ENCODE measurements around the gene ACAP3.

ACAP3 gene

DNA sequence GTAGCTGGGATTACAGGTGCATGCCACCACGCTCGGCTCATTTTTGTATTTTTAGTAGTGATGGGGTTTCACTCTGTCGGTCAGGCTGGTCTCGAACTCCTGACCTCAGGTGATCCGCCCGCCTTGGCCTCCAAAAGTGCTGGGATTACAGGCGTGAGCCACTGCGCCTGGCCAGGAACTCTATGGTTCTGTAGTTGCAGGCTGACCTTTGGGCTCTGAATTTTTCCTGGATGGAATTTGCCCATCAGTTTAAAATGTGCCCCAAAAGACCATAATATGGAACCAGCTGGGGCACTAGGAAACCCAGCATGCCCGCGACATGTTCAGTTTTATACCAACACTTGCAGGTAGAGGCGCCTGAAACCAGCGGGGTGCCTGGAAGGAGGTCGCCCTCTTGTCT, 29.1 kb downstream of the ACAP3 start:
- no peak for DNase-seq
- H3K4me3 ChIP-seq (ENCODE audit: low read length) = no peak overlapping the region
- H3K4me1 ChIP-seq (ENCODE audit: low read length) = no peaks in the 10 kb centered on the region
- no peaks in the 10 kb centered on the region for H3K9me2 ChIP-seq (replicated peaks; ENCODE audit: insufficient read depth, low read length)
- H3K9me3 ChIP-seq (replicated peaks; ENCODE audit: insufficient read depth, low read length) = no peaks in the 10 kb centered on the region
- H4K20me1 ChIP-seq (ENCODE audit: insufficient read depth, low read length) = no peaks in the 10 kb centered on the region
- no peak overlapping the region for H3K27ac ChIP-seq (ENCODE audit: low read length)
- H2AFZ ChIP-seq (ENCODE audit: low read length) = no peak overlapping the region
- H3K79me2 ChIP-seq (ENCODE audit: low read length) = no peaks in the 10 kb centered on the region
- no peaks in the 10 kb centered on the region for H3F3A ChIP-seq (ENCODE audit: insufficient read depth, low read length)
- H3K4me2 ChIP-seq (ENCODE audit: low read depth, low read length) = no peak overlapping the region
- no peaks in the 10 kb centered on the region for H3K36me3 ChIP-seq (replicated peaks; ENCODE audit: insufficient read depth, low read length)
- peaks cover 35% of the 10 kb centered on the region for H3K27me3 ChIP-seq (replicated peaks; ENCODE audit: insufficient read depth, low read length)
- no peak for TF ChIP-seq CTCF (IDR thresholded peaks at IDR 0.05; ENCODE audit: low read length)
- TF ChIP-seq EZH2phosphoT487 (IDR thresholded peaks at IDR 0.05; ENCODE audit: low read length) = no peak
- no peak for TF ChIP-seq EZH2 (optimal IDR thresholded peaks at IDR 0.05; ENCODE audit: low read depth, low read length)
- no peak overlapping the region for H3K9ac ChIP-seq (ENCODE audit: low read length)

- TF ChIP-seq CTCF (IDR thresholded peaks at IDR 0.05; ENCODE audit: low read length) (no peak), EZH2 (optimal IDR thresholded peaks at IDR 0.05; ENCODE audit: low read depth, low read length) (no peak), EZH2phosphoT487 (IDR thresholded peaks at IDR 0.05; ENCODE audit: low read length) (no peak)
- Histone ChIP-seq H4K20me1 (ENCODE audit: insufficient read depth, low read length) (no peaks in the 10 kb centered on the region), H3K9ac (ENCODE audit: low read length) (no peak overlapping the region), H3K36me3 (replicated peaks; ENCODE audit: insufficient read depth, low read length) (no peaks in the 10 kb centered on the region), H2AFZ (ENCODE audit: low read length) (no peak overlapping the region), H3F3A (ENCODE audit: insufficient read depth, low read length) (no peaks in the 10 kb centered on the region), H3K9me2 (replicated peaks; ENCODE audit: insufficient read depth, low read length) (no peaks in the 10 kb centered on the region), H3K4me1 (ENCODE audit: low read length) (peaks cover 10% of the 10 kb centered on the region), H3K27ac (ENCODE audit: low read length) (no peak overlapping the region), H3K79me2 (ENCODE audit: low read length) (peaks cover 25% of the 10 kb centered on the region), H3K9me3 (replicated peaks; ENCODE audit: insufficient read depth, low read length) (no peaks in the 10 kb centered on the region), H3K27me3 (replicated peaks; ENCODE audit: insufficient read depth, low read length) (peaks cover 11% of the 10 kb centered on the region), H3K4me3 (ENCODE audit: low read length) (no peak overlapping the region), H3K4me2 (ENCODE audit: low read depth, low read length) (no peak overlapping the region)
- no peak for DNase-seq
These were observed 31.9 kb downstream of the ACAP3 start for GRCh38 chr1:1275836-1276235.

GRCh38 chr1:1274931-1275431, 32.7 kb downstream of the ACAP3 start:
- Histone ChIP-seq H3K27me3 (replicated peaks; ENCODE audit: insufficient read depth, low read length) (peaks cover 4% of the 10 kb centered on the region), H2AFZ (ENCODE audit: low read length) (no peak overlapping the region), H3K9ac (ENCODE audit: low read length) (no peak overlapping the region), H3K4me3 (ENCODE audit: low read length) (no peak overlapping the region), H3K79me2 (ENCODE audit: low read length) (peaks cover 34% of the 10 kb centered on the region), H3K9me3 (replicated peaks; ENCODE audit: insufficient read depth, low read length) (no peaks in the 10 kb centered on the region), H3F3A (ENCODE audit: insufficient read depth, low read length) (no peaks in the 10 kb centered on the region), H4K20me1 (ENCODE audit: insufficient read depth, low read length) (no peaks in the 10 kb centered on the region; the same call in 1 of the 2 replicates), H3K9me2 (replicated peaks; ENCODE audit: insufficient read depth, low read length) (no peaks in the 10 kb centered on the region), H3K4me2 (ENCODE audit: low read depth, low read length) (peak overlapping the region; percentile 100; the same call in 1 of the 2 replicates), H3K36me3 (replicated peaks; ENCODE audit: insufficient read depth, low read length) (no peaks in the 10 kb centered on the region), H3K27ac (ENCODE audit: low read length) (no peak overlapping the region), H3K4me1 (ENCODE audit: low read length) (peaks cover 10% of the 10 kb centered on the region)
- no peak for DNase-seq
- TF ChIP-seq EZH2phosphoT487 (IDR thresholded peaks at IDR 0.05; ENCODE audit: low read length) (no peak), EZH2 (optimal IDR thresholded peaks at IDR 0.05; ENCODE audit: low read depth, low read length) (no peak), CTCF (IDR thresholded peaks at IDR 0.05; ENCODE audit: low read length) (no peak)

Measured in MM.1S (cell line).